Neural cell (in vitro differentiated cells): ENCODE results near the gene PRR5L. TPM values are rescaled to one million over a fixed set of nuclear protein-coding genes. Genes with fewer than 3 reads are reported as not detected.

Source experiments
- H2AFZ ChIP-seq: fragments of 200-600, 300-800 bp; sonication (generic), shearing (Covaris generic); 2 replicates; pipeline ENCODE4 v1.6.0; 2014; ENCODE audit warnings: low read depth, mild to moderate bottlenecking, antibody characterized with exemption, low read length, moderate library complexity
- H3F3A ChIP-seq: fragments of 200-600 bp; shearing (Covaris generic); 2 replicates; pipeline ENCODE4 v1.6.1; 2016; ENCODE audit warnings: mild to moderate bottlenecking, moderate library complexity, mixed read lengths, antibody characterized with exemption, low read length; ENCODE audit not compliant: insufficient read depth, poor library complexity, severe bottlenecking
- H3K27ac ChIP-seq: fragments of 200-600, 300-800 bp; sonication (generic), shearing (Covaris generic); 2 replicates; pipeline ENCODE4 v1.5.1; 2014; ENCODE audit warnings: mild to moderate bottlenecking, low read length, moderate library complexity
- H3K27me3 ChIP-seq: fragments of 300-800, 200-600 bp; sonication (generic), shearing (Covaris generic); 2 replicates; pipeline ENCODE4 v1.6.0; 2014; ENCODE audit warnings: mild to moderate bottlenecking, low read depth, low read length, moderate library complexity; ENCODE audit not compliant: insufficient read depth
- H3K36me3 ChIP-seq: fragments of 300-800, 200-600 bp; sonication (generic), shearing (Covaris generic); 2 replicates; pipeline ENCODE4 v1.5.1; 2014; ENCODE audit warnings: mild to moderate bottlenecking, antibody characterized with exemption, low read length, moderate library complexity; ENCODE audit not compliant: insufficient read depth
- H3K4me2 ChIP-seq: fragments of 300-800, 200-600 bp; sonication (generic), shearing (Covaris generic); 2 replicates; pipeline ENCODE4 v1.6.0; 2014; ENCODE audit warnings: mild to moderate bottlenecking, low read length
- H3K4me3 ChIP-seq: fragments of 300-800, 200-600 bp; sonication (generic), shearing (Covaris generic); 2 replicates; pipeline ENCODE4 v1.5.1; 2014; ENCODE audit warnings: mild to moderate bottlenecking, low read length, moderate library complexity
- H3K79me2 ChIP-seq: fragments of 200-600 bp; shearing (Covaris generic); replicated peaks from 2 replicates; pipeline ENCODE4 v1.6.0; 2014; ENCODE audit warnings: mild to moderate bottlenecking, low read length, moderate library complexity; ENCODE audit not compliant: insufficient read depth
- H3K9ac ChIP-seq: fragments of 300-800, 200-600 bp; sonication (generic), shearing (Covaris generic); 2 replicates; pipeline ENCODE4 v1.6.1; 2016; ENCODE audit warnings: mild to moderate bottlenecking, low read length, mixed read lengths
- H3K9me2 ChIP-seq: fragments of 200-600 bp; shearing (Covaris generic); 2 replicates; pipeline ENCODE4 v1.6.1; 2016; ENCODE audit warnings: mild to moderate bottlenecking, low read length, mixed read lengths; ENCODE audit not compliant: insufficient read depth
- H3K9me3 ChIP-seq: fragments of 200-600, 300-800 bp; sonication (generic), shearing (Covaris generic); 2 replicates; pipeline ENCODE4 v1.6.1; 2016; ENCODE audit warnings: mild to moderate bottlenecking, mixed run types, low read length, moderate library complexity, mixed read lengths
- H4K20me1 ChIP-seq: fragments of 200-600 bp; shearing (Covaris generic); 2 replicates; pipeline ENCODE4 v1.6.1; 2016; ENCODE audit warnings: mild to moderate bottlenecking, mixed run types; ENCODE audit not compliant: insufficient read depth
- EP300 ChIP-seq: fragments of 450-650 bp; conservative IDR thresholded peaks from 2 replicates; pipeline ENCODE4 v1.6.1; 2014; ENCODE audit warnings: antibody characterized with exemption, mild to moderate bottlenecking, moderate library complexity; ENCODE audit not compliant: poor library complexity, severe bottlenecking
- EZH2 ChIP-seq: fragments of 200-600, 300-800 bp; shearing (Covaris generic), sonication (generic); IDR thresholded peaks from 2 replicates; pipeline ENCODE4 v1.6.1; 2014; ENCODE audit warnings: antibody characterized with exemption, low read length, borderline replicate concordance, mild to moderate bottlenecking; ENCODE audit not compliant: insufficient read depth, poor library complexity, severe bottlenecking
- MXI1 ChIP-seq: fragments of 450-650 bp; conservative IDR thresholded peaks from 2 replicates; pipeline ENCODE4 v1.6.1; 2014; ENCODE audit warnings: antibody characterized with exemption, mild to moderate bottlenecking; ENCODE audit not compliant: poor library complexity, severe bottlenecking
- POLR2AphosphoS5 ChIP-seq: IDR thresholded peaks from 2 replicates; pipeline ENCODE4 v1.6.1; 2012
- RAD21 ChIP-seq: fragments of 450-650 bp; conservative IDR thresholded peaks from 2 replicates; pipeline ENCODE4 v1.6.1; 2014; ENCODE audit warnings: antibody characterized with exemption, mild to moderate bottlenecking, moderate library complexity
- SMC3 ChIP-seq: fragments of 450-650 bp; conservative IDR thresholded peaks from 2 replicates; pipeline ENCODE4 v1.6.1; 2014; ENCODE audit warnings: antibody characterized with exemption, mild to moderate bottlenecking, moderate library complexity; ENCODE audit not compliant: poor library complexity
- TAF1 ChIP-seq: IDR thresholded peaks from 2 replicates; pipeline ENCODE4 v1.6.1; 2012; ENCODE audit warnings: low read depth
- polyA plus RNA-seq: library from polyadenylated mRNA; depleted of rRNA; stranded (reverse); fragments of >200 nt; gene quantifications from 2 replicates; pipeline ENCODE4 v1.2.3, GENCODE V29; 2014
- TF ChIP-seq, protein P1 (sequence below): fragments of 450-650 bp; IDR thresholded peaks from 2 replicates; pipeline ENCODE4 v1.5.1; 2014; ENCODE audit warnings: antibody characterized with exemption, mild to moderate bottlenecking, moderate library complexity; ENCODE audit not compliant: poor library complexity, severe bottlenecking
- TF ChIP-seq, protein P2 (sequence below): IDR thresholded peaks from 2 replicates; pipeline ENCODE4 v1.6.1; 2012; ENCODE audit warnings: borderline replicate concordance

Gene PRR5L
- polyA plus RNA-seq, 1 donor from 2014 or later = 0.22 TPM

DNA sequence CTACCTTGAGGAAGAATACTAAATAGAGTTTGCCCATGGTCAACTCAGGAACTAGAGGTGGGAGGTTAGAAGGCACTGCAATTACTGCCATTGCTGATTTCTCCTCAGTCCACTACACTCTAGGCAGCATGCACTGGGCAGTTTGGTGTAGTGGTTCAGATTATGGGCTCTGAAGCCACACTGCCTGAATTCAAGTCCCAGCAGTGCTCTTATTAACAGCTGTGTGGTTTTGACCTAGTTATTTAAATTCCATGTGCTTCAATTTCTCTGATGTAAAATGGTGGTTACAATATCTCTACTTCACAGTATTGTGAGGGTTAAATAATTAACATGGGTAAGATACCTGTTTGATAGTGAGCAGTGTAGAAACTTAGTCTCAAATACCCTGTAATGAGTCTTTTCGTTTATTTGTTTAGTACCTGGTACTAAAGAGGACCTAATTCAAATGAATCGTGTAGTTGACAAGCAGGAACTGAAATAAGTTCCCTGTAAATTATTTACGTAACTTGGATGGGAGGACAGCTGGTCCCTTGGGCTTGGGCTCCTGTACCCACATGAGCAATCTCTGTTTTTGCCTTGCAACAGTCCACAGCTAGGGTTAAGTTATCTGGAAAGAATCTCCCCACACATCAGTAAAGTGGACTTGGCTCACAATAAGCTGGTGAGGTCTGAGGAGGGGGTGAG is 17.8 kb downstream of the PRR5L start:
- H3K36me3 ChIP-seq = no peaks in the 10 kb centered on the region
- no peaks in the 10 kb centered on the region for H3K79me2 ChIP-seq
- no peak overlapping the region for H3K4me3 ChIP-seq
- no peaks in the 10 kb centered on the region for H4K20me1 ChIP-seq
- H3K27ac ChIP-seq = no peak overlapping the region
- no peaks in the 10 kb centered on the region for H3K27me3 ChIP-seq
- no peaks in the 10 kb centered on the region for H3K9me2 ChIP-seq
- H2AFZ ChIP-seq = no peak overlapping the region
- TF ChIP-seq MXI1 = no peak
- no peaks in the 10 kb centered on the region for H3F3A ChIP-seq
- H3K9me3 ChIP-seq = no peaks in the 10 kb centered on the region
- no peak overlapping the region for H3K9ac ChIP-seq
- no peak overlapping the region for H3K4me2 ChIP-seq

DNA sequence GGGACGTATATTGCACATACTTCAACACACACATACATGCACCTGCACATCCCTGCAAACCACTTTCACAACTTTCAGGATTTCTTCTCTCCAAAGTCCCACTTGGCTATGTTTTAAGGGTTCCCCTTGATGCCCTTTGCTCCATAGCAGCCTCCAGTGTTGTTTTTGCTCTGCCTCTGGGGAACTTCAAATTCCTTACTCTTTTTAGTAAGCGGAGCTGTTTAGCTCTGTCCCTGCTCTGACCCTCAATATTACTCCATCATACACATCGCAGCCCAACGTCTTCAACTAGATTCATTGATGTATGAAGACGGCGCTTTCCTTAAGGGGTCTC is 18.3 kb downstream of the PRR5L start:
- Histone ChIP-seq H3K4me3 (no peak overlapping the region), H3K9me3 (no peaks in the 10 kb centered on the region), H3K9me2 (no peaks in the 10 kb centered on the region), H3K79me2 (no peaks in the 10 kb centered on the region), H3K27ac (no peak overlapping the region), H3F3A (no peaks in the 10 kb centered on the region), H3K4me2 (no peak overlapping the region), H3K36me3 (no peaks in the 10 kb centered on the region), H3K9ac (no peak overlapping the region), H4K20me1 (no peaks in the 10 kb centered on the region), H3K27me3 (no peaks in the 10 kb centered on the region), H2AFZ (no peak overlapping the region)
- TF ChIP-seq TAF1 = no peak
- no peak for TF ChIP-seq EP300
- no peak for TF ChIP-seq SMC3
- TF ChIP-seq, protein P1, sequence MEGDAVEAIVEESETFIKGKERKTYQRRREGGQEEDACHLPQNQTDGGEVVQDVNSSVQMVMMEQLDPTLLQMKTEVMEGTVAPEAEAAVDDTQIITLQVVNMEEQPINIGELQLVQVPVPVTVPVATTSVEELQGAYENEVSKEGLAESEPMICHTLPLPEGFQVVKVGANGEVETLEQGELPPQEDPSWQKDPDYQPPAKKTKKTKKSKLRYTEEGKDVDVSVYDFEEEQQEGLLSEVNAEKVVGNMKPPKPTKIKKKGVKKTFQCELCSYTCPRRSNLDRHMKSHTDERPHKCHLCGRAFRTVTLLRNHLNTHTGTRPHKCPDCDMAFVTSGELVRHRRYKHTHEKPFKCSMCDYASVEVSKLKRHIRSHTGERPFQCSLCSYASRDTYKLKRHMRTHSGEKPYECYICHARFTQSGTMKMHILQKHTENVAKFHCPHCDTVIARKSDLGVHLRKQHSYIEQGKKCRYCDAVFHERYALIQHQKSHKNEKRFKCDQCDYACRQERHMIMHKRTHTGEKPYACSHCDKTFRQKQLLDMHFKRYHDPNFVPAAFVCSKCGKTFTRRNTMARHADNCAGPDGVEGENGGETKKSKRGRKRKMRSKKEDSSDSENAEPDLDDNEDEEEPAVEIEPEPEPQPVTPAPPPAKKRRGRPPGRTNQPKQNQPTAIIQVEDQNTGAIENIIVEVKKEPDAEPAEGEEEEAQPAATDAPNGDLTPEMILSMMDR = no peak
- TF ChIP-seq RAD21 = no peak

DNA sequence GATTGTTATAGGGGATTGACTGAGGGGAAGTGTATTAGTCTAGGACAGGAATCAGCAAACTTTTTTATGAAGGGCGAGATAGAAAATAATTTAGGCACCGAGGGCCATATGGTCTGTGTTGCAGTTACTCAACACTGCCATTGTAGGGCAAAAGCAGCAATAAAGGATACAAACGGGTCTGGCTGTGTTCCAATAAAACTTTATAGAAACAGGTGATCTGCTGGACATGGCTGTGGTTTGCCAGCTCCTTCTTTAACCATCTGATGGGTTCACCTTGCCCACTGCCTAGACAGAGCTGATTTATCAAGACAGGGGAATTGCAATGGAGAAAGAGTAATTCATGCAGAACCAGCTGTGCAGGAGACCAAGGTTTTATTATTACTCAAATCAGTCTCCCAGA is 20.0 kb downstream of the PRR5L start:
- Histone ChIP-seq H3K27ac (no peak overlapping the region), H3K79me2 (no peaks in the 10 kb centered on the region), H3F3A (no peaks in the 10 kb centered on the region), H3K36me3 (no peaks in the 10 kb centered on the region), H2AFZ (no peak overlapping the region), H3K9me3 (no peaks in the 10 kb centered on the region), H3K9ac (no peak overlapping the region), H3K4me2 (no peak overlapping the region), H3K4me3 (no peak overlapping the region), H3K9me2 (no peaks in the 10 kb centered on the region), H3K27me3 (no peaks in the 10 kb centered on the region), H4K20me1 (no peaks in the 10 kb centered on the region)
- TF ChIP-seq, protein P1 = no peak
- TF ChIP-seq RAD21 (no peak), MXI1 (no peak), EP300 (no peak), TAF1 (no peak), SMC3 (no peak), EZH2 (no peak), POLR2AphosphoS5 (no peak)
- TF ChIP-seq, protein P2, sequence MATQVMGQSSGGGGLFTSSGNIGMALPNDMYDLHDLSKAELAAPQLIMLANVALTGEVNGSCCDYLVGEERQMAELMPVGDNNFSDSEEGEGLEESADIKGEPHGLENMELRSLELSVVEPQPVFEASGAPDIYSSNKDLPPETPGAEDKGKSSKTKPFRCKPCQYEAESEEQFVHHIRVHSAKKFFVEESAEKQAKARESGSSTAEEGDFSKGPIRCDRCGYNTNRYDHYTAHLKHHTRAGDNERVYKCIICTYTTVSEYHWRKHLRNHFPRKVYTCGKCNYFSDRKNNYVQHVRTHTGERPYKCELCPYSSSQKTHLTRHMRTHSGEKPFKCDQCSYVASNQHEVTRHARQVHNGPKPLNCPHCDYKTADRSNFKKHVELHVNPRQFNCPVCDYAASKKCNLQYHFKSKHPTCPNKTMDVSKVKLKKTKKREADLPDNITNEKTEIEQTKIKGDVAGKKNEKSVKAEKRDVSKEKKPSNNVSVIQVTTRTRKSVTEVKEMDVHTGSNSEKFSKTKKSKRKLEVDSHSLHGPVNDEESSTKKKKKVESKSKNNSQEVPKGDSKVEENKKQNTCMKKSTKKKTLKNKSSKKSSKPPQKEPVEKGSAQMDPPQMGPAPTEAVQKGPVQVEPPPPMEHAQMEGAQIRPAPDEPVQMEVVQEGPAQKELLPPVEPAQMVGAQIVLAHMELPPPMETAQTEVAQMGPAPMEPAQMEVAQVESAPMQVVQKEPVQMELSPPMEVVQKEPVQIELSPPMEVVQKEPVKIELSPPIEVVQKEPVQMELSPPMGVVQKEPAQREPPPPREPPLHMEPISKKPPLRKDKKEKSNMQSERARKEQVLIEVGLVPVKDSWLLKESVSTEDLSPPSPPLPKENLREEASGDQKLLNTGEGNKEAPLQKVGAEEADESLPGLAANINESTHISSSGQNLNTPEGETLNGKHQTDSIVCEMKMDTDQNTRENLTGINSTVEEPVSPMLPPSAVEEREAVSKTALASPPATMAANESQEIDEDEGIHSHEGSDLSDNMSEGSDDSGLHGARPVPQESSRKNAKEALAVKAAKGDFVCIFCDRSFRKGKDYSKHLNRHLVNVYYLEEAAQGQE = no peak
